Measurements from ENCODE around the gene FAM227A.

DNA sequence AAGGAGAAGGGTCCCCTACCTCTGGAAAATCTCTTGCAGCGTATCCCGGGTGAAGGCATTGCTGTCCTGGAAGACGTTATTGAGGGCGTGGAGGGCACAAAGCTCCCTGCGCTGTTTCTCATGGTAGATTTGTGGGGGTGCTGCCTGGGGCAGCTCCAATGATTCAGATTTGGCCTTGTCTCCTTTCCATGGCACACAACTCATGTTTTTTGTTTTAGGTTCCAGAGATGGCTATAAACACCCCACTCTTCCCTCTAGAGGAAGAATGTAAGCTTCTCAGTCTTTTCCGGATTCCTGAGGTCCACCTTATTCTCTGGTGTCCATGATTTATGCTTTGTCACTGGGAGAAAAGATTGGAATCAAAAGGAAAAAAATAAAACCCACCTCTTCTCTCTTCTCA lies 43.6 kb upstream of the FAM227A start:
- TF ChIP-seq, protein P1, sequence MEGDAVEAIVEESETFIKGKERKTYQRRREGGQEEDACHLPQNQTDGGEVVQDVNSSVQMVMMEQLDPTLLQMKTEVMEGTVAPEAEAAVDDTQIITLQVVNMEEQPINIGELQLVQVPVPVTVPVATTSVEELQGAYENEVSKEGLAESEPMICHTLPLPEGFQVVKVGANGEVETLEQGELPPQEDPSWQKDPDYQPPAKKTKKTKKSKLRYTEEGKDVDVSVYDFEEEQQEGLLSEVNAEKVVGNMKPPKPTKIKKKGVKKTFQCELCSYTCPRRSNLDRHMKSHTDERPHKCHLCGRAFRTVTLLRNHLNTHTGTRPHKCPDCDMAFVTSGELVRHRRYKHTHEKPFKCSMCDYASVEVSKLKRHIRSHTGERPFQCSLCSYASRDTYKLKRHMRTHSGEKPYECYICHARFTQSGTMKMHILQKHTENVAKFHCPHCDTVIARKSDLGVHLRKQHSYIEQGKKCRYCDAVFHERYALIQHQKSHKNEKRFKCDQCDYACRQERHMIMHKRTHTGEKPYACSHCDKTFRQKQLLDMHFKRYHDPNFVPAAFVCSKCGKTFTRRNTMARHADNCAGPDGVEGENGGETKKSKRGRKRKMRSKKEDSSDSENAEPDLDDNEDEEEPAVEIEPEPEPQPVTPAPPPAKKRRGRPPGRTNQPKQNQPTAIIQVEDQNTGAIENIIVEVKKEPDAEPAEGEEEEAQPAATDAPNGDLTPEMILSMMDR (IDR thresholded peaks at IDR 0.05): peak in 1 of 6 experiments; percentile 9
- TF ChIP-seq POLR2A (IDR thresholded peaks at IDR 0.05): peak in 1 of 2 donors; percentile 15
